ENCODE data around the gene ARMC5.

DNA sequence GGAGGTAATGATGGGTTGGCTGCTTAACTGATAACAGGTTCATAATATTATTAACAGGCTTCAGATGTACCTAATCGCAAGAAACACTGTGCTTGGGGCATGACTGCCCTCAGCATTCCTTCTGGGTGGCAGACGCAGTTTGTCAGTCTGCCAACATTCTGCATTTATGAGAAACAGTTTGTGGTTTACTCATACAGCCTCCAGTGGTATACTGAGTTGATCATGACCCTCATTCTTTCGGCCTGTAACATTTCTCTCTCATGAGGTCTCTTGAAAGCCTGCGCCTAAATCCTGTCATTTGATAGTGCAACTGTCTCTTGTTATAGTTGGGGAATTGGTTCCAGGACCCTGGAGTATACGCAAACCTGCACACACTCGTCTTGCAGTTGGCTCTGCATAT is 53.8 kb downstream of the ARMC5 start:
- TF ChIP-seq, protein P1, sequence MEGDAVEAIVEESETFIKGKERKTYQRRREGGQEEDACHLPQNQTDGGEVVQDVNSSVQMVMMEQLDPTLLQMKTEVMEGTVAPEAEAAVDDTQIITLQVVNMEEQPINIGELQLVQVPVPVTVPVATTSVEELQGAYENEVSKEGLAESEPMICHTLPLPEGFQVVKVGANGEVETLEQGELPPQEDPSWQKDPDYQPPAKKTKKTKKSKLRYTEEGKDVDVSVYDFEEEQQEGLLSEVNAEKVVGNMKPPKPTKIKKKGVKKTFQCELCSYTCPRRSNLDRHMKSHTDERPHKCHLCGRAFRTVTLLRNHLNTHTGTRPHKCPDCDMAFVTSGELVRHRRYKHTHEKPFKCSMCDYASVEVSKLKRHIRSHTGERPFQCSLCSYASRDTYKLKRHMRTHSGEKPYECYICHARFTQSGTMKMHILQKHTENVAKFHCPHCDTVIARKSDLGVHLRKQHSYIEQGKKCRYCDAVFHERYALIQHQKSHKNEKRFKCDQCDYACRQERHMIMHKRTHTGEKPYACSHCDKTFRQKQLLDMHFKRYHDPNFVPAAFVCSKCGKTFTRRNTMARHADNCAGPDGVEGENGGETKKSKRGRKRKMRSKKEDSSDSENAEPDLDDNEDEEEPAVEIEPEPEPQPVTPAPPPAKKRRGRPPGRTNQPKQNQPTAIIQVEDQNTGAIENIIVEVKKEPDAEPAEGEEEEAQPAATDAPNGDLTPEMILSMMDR (conservative IDR thresholded peaks at IDR 0.05 in 1 of 2, IDR thresholded peaks at IDR 0.05 in 1 of 2; ENCODE audit: extremely low read depth in 1 of 2, insufficient read depth in 1 of 2, low read depth in 1 of 2, low read length in 2 of 2) = no peak
- no peak for TF ChIP-seq EZH2 (IDR thresholded peaks at IDR 0.05; ENCODE audit: borderline replicate concordance, low read length)

All from mammary epithelial cell (primary cell).